GM12801 (cell line): Measurements from ENCODE around the gene TRMT10B.

Source experiments
- TF ChIP-seq, protein P1 (sequence below): IDR thresholded peaks from one replicate; pipeline ENCODE4 v1.5.1; 2011; ENCODE audit warnings: control low read depth; ENCODE audit not compliant: insufficient read length; ENCODE audit errors: extremely low read depth

The TRMT10B gene

DNA sequence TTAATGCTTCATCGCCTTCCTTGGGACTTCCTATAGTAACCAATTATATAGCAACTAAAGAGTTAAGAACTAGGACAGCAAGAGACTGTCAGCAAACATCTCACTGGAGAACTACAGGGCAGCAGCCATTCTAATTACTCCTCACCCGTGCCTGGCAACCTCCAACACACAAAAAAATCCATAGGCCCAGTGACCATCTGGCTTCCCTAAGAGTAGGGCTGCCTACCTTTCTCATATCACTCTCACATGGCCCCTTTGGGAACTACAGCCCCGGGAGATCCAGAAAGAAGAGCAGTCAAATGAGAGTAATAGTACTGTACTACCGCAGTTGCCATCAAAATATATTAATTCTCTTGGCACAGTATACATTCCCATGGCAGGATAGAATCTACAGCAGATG is 52.7 kb downstream of the TRMT10B start:
- TF ChIP-seq, protein P1, sequence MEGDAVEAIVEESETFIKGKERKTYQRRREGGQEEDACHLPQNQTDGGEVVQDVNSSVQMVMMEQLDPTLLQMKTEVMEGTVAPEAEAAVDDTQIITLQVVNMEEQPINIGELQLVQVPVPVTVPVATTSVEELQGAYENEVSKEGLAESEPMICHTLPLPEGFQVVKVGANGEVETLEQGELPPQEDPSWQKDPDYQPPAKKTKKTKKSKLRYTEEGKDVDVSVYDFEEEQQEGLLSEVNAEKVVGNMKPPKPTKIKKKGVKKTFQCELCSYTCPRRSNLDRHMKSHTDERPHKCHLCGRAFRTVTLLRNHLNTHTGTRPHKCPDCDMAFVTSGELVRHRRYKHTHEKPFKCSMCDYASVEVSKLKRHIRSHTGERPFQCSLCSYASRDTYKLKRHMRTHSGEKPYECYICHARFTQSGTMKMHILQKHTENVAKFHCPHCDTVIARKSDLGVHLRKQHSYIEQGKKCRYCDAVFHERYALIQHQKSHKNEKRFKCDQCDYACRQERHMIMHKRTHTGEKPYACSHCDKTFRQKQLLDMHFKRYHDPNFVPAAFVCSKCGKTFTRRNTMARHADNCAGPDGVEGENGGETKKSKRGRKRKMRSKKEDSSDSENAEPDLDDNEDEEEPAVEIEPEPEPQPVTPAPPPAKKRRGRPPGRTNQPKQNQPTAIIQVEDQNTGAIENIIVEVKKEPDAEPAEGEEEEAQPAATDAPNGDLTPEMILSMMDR = no peak

DNA sequence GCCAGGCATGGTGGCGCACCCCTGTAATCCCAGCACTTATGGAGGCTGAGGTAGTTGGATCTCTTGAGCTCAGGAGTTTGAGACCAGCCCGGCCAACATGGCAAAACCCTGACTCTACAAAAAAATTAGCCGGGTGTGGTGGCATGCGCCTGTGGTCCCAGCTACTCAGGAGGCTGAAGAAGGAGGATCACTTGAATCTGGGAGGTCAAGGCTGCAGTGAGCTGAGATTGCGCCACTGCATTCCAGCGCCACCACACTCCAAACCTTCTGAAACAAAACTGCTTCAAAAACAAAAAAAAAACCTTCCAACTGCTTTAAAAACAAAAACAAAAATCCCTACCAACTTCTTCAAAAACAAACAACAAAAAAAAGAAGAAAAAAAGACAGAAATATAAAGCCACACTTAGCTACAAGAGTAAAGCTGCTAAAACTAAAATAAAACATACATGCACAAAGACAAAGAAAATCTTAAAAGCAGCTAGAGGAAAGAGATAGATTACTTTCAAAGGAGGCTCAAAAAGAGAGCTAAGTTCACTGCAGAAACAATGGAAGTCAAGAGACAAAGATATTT is 58.4 kb downstream of the TRMT10B start:
- TF ChIP-seq, protein P1 = no peak

DNA sequence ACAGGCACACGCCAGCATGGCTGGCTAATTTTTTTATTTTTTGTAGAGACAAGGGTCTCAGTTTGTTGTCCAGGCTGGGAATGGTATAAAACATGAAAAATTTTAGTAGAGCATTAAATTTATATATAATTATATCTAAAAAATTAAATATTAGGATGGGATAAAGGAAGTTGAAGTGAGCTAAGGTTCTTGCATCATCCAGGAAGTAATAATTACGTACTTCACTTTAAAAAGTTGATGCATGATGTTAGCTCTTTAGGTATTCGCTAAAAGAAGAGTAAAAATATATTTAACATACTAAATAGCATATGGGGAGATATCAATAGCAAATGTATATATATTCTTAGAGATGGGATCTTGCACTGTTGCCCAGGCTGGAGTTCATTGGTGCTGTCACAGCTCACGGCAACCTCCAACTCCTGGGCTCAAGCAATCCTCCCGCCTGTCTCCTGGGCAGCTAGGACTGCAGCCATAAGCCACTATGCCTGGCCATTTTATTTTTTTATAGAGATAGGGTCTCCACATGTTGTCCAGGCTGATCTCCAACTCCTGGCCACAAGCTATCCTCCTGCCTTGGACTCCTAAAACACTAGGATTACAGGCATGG is 59.3 kb downstream of the TRMT10B start:
- TF ChIP-seq, protein P1 = no peak

DNA sequence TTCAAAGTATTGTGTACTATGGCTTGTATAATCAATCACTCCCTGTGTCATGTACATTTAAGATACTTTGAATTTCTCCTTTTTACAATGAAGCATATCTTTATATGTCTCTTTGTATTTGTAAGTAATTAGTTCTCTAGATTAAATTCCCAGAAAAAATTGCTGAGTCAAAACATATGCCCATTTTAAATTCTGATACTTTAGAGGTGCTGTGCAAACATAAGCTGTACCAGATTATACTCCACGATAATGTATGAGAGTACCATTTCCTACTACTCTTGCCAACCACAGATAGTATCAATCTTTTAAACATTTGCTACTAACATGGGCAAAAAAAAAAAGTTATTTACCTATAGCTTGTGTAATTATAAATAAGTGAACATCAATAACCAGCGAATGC is 65.2 kb downstream of the TRMT10B start:
- TF ChIP-seq, protein P1 = no peak

DNA sequence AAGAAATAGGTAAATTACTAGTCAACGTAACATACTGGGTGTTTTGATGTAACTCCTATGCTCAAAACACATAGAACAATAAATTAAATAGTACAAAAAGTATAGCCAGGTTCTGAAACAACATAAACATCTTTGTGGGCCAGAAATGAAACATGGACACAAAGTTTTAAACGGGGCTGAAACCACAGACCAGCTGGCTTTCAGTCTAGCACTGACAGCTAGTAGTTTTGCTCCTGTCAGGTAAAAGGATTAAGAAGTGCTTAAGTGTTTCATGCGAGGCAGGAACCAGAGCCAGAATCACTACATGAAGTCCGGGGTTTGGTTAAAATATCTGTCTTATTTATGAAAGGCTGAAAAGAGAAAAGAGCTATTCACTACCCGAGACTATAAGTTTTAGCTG is 66.5 kb downstream of the TRMT10B start:
- TF ChIP-seq, protein P1 = no peak

DNA sequence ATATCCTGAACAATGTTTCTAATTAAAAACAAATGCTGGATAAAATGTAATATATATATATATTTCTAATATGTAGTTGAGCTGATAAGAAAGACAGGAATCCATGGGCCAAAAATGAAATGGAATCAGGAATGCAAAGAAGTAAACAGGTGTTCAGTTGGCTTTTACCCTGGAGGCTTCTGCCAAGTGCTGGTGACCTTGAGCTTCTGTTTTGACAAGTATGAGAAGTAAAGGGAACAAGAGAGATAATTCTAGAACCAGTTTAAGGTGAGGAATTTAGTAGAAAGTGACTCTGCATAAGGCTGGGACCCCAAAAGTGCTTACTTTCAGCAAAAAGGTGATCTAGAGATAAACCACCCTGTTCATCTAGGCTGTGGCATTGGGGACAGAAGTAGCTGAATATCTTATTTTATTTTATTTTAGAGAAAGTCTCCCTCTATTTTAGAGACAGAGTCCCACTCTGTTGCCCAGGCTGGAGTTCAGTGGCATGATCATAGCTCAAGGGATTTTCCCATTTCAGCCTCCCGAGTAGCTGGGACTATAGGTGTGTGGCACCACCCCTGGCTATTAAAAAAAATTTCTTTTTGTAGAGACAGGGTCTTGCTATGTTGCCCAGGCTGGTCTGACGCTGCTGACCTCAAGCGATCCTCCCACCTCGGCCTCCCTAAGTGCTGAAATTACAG is 74.0 kb downstream of the TRMT10B start:
- TF ChIP-seq, protein P1 = no peak
